Trophoblast cell (in vitro differentiated cells and primary cell): Measurements from ENCODE around the gene IQGAP1.
"Not testable (repeated sequence)": the region's sequence is repeated elsewhere in the genome, so short reads cannot be mapped to it uniquely, and the experiment has no call there.

Experiments
- DNase-seq, 2 donors: peaks; one replicate each; pipeline ENCODE4 v3.0.0-alpha.2; 2016
- H2AFZ ChIP-seq: 2 replicates; pipeline ENCODE4 v1.6.1; 2013; ENCODE audit warnings: low read length, moderate library complexity, mild to moderate bottlenecking; ENCODE audit not compliant: insufficient read depth, poor library complexity
- H2AK5ac ChIP-seq: 2 replicates; pipeline ENCODE4 v1.6.1; 2013; ENCODE audit warnings: mild to moderate bottlenecking, low read length
- H2BK120ac ChIP-seq: 2 replicates; pipeline ENCODE4 v1.6.1; 2013; ENCODE audit warnings: low read length, mild to moderate bottlenecking, moderate library complexity; ENCODE audit not compliant: insufficient read depth, poor library complexity
- H2BK12ac ChIP-seq: 2 replicates; pipeline ENCODE4 v1.6.1; 2013; ENCODE audit warnings: mild to moderate bottlenecking, low read length, moderate library complexity
- H2BK5ac ChIP-seq: 2 replicates; pipeline ENCODE4 v1.6.1; 2013; ENCODE audit warnings: low read length, low read depth, moderate library complexity, mild to moderate bottlenecking; ENCODE audit not compliant: poor library complexity
- H3K14ac ChIP-seq: 2 replicates; pipeline ENCODE4 v1.6.1; 2013; ENCODE audit warnings: mild to moderate bottlenecking, low read length
- H3K18ac ChIP-seq: 2 replicates; pipeline ENCODE4 v1.6.1; 2013; ENCODE audit warnings: mild to moderate bottlenecking, low read length
- H3K23ac ChIP-seq: 2 replicates; pipeline ENCODE4 v1.6.1; 2013; ENCODE audit warnings: low read length
- H3K27ac ChIP-seq: 2 replicates; pipeline ENCODE4 v1.5.1; 2013; ENCODE audit warnings: low read depth, mild to moderate bottlenecking, inconsistent platforms, low read length, moderate library complexity
- H3K27me3 ChIP-seq: 2 replicates; pipeline ENCODE4 v1.6.1; 2013; ENCODE audit warnings: inconsistent platforms, mild to moderate bottlenecking, low read length, moderate library complexity; ENCODE audit not compliant: insufficient read depth
- H3K36me3 ChIP-seq, 2 experiments: 1 replicate in 1 of 2; 2 replicates in 1 of 2; pipeline ENCODE4 v1.6.1; 2013; ENCODE audit warnings: low read length in 2 of 2, mild to moderate bottlenecking in 2 of 2, moderate library complexity in 1 of 2; ENCODE audit not compliant: insufficient read depth in 2 of 2, control insufficient read depth in 1 of 2
- H3K4ac ChIP-seq: 2 replicates; pipeline ENCODE4 v1.6.1; 2013; ENCODE audit warnings: low read depth, mild to moderate bottlenecking, low read length, moderate library complexity
- H3K4me1 ChIP-seq, 2 experiments: 1 replicate in 1 of 2; 2 replicates in 1 of 2; pipeline ENCODE4 v1.6.1; 2013; ENCODE audit warnings: low read length in 2 of 2, mild to moderate bottlenecking in 2 of 2, moderate library complexity in 1 of 2; ENCODE audit not compliant: insufficient read depth in 2 of 2, control insufficient read depth in 1 of 2
- H3K4me2 ChIP-seq: 2 replicates; pipeline ENCODE4 v1.6.1; 2013; ENCODE audit warnings: inconsistent platforms, mild to moderate bottlenecking, low read length, moderate library complexity
- H3K4me3 ChIP-seq: 2 replicates; pipeline ENCODE4 v1.5.1; 2013; ENCODE audit warnings: mild to moderate bottlenecking, low read depth, low read length, inconsistent platforms
- H3K79me1 ChIP-seq: one replicate; pipeline ENCODE4 v1.6.1; 2013; ENCODE audit warnings: low read length
- H3K79me2 ChIP-seq: 2 replicates; pipeline ENCODE4 v1.6.1; 2013; ENCODE audit warnings: low read length, mild to moderate bottlenecking; ENCODE audit not compliant: control insufficient read depth, insufficient read depth, poor library complexity
- H3K9ac ChIP-seq: 2 replicates; pipeline ENCODE4 v1.6.1; 2013; ENCODE audit warnings: mild to moderate bottlenecking, low read length
- H3K9me3 ChIP-seq: 2 replicates; pipeline ENCODE4 v1.6.1; 2013; ENCODE audit warnings: low read depth, mild to moderate bottlenecking, control low read depth, inconsistent platforms, low read length; ENCODE audit not compliant: insufficient read depth
- H4K12ac ChIP-seq: 2 replicates; pipeline ENCODE4 v1.6.1; 2013; ENCODE audit warnings: low read depth, mild to moderate bottlenecking, low read length, moderate library complexity
- H4K8ac ChIP-seq: 2 replicates; pipeline ENCODE4 v1.6.1; 2013; ENCODE audit warnings: low read depth, mild to moderate bottlenecking, low read length, moderate library complexity
- H4K91ac ChIP-seq: one replicate; pipeline ENCODE4 v1.6.1; 2013; ENCODE audit warnings: low read depth, mild to moderate bottlenecking, low read length, moderate library complexity
- WGBS: extraction: QIAGEN DNeasy Blood & Tissue Kit; methylation state at CpG from one replicate; pipeline ENCODE4 v1.1.7; 2013; ENCODE audit warnings: missing lambda C conversion rate; ENCODE audit not compliant: insufficient read length, insufficient coverage; ENCODE audit errors: extremely low coverage; 5-methylcytosine and 5-hydroxymethylcytosine counted together

Gene IQGAP1

GRCh38 chr15:90409587-90409986 is 21.5 kb downstream of the IQGAP1 start:
- not testable (repeated sequence) for DNase-seq, H2AFZ ChIP-seq, H3K4me2 ChIP-seq, H4K8ac ChIP-seq, H3K4me1 ChIP-seq, H3K23ac ChIP-seq, H3K79me2 ChIP-seq, H4K12ac ChIP-seq, H3K36me3 ChIP-seq, H3K4me3 ChIP-seq, H3K18ac ChIP-seq, H4K91ac ChIP-seq, H2AK5ac ChIP-seq, H3K9me3 ChIP-seq, H3K9ac ChIP-seq, H3K27me3 ChIP-seq, H2BK5ac ChIP-seq, H3K79me1 ChIP-seq, H3K14ac ChIP-seq, H2BK120ac ChIP-seq
- H3K4ac ChIP-seq = peak overlapping the region; percentile 93
- peak overlapping the region; percentile 49 for H2BK12ac ChIP-seq
- peak overlapping the region; percentile 46 for H3K27ac ChIP-seq
- WGBS = no CpG with 5 or more reads among the region's 3 CpGs

GRCh38 chr15:90410316-90410715 is 22.3 kb downstream of the IQGAP1 start:
- not testable (repeated sequence) for H3K18ac ChIP-seq, H2AK5ac ChIP-seq, H3K27me3 ChIP-seq, H3K36me3 ChIP-seq, H3K9me3 ChIP-seq, H2BK12ac ChIP-seq, H3K27ac ChIP-seq, H3K79me1 ChIP-seq, H4K8ac ChIP-seq, H2BK5ac ChIP-seq, H4K91ac ChIP-seq, H2AFZ ChIP-seq, H4K12ac ChIP-seq, H3K79me2 ChIP-seq, H3K4me3 ChIP-seq, DNase-seq, H3K9ac ChIP-seq, H3K14ac ChIP-seq, H3K4me2 ChIP-seq, H3K4ac ChIP-seq, H2BK120ac ChIP-seq, H3K4me1 ChIP-seq, H3K23ac ChIP-seq
- no CpG with 5 or more reads among the region's 4 CpGs for WGBS

- H2BK12ac ChIP-seq = peak overlapping the region; percentile 11
- no peak overlapping the region for H3K4me2 ChIP-seq
- H3K79me2 ChIP-seq = peaks cover 10% of the 10 kb centered on the region
- H3K4me3 ChIP-seq = no peak overlapping the region
- H3K4me1 ChIP-seq = peaks cover 5 to 13% of the 10 kb centered on the region in 2 experiments
- no CpG with 5 or more reads among the region's 2 CpGs for WGBS
- H3K14ac ChIP-seq = no peak overlapping the region
- no peak overlapping the region for H2AFZ ChIP-seq
- no peaks in the 10 kb centered on the region for H3K27me3 ChIP-seq
- no peak overlapping the region for H2BK120ac ChIP-seq
- no peak overlapping the region for H3K23ac ChIP-seq
- peaks cover 2 to 4% of the 10 kb centered on the region in 2 experiments for H3K36me3 ChIP-seq
- no peak overlapping the region for H4K8ac ChIP-seq
- no peak overlapping the region for H2AK5ac ChIP-seq
- H3K9me3 ChIP-seq = no peaks in the 10 kb centered on the region
- DNase-seq = no peak
- no peak overlapping the region for H4K91ac ChIP-seq
- no peak overlapping the region for H3K18ac ChIP-seq
- H2BK5ac ChIP-seq = peak overlapping the region; percentile 52
- no peak overlapping the region for H3K4ac ChIP-seq
- H3K27ac ChIP-seq = peak overlapping the region; percentile 90
- H4K12ac ChIP-seq = no peak overlapping the region
- peaks cover 14% of the 10 kb centered on the region for H3K79me1 ChIP-seq
- H3K9ac ChIP-seq = no peak overlapping the region
These were observed 23.1 kb downstream of the IQGAP1 start for GRCh38 chr15:90411176-90411575.

GRCh38 chr15:90412356-90413194 is 24.5 kb downstream of the IQGAP1 start:
- no peak overlapping the region for H3K9ac ChIP-seq

More at GRCh38 chr15:90412356-90413194, 24.5 kb downstream of the IQGAP1 start:
- Histone ChIP-seq H3K36me3 (peaks cover 2 to 4% of the 10 kb centered on the region in 2 experiments), H3K14ac (peak overlapping the region; percentile 28), H3K4me2 (peak overlapping the region; percentile 66), H3K27me3 (no peaks in the 10 kb centered on the region), H2BK120ac (peak overlapping the region; percentile 89), H3K4ac (no peak overlapping the region), H4K12ac (no peak overlapping the region), H3K23ac (no peak overlapping the region), H2AK5ac (no peak overlapping the region), H3K18ac (no peak overlapping the region), H2BK12ac (no peak overlapping the region), H3K79me2 (peaks cover 5% of the 10 kb centered on the region), H3K9me3 (no peaks in the 10 kb centered on the region), H3K4me3 (no peak overlapping the region), H4K8ac (no peak overlapping the region), H3K79me1 (peaks cover 14% of the 10 kb centered on the region), H2BK5ac (peak overlapping the region; percentile 95), H3K4me1 (peaks cover 5 to 10% of the 10 kb centered on the region in 2 experiments), H2AFZ (no peak overlapping the region), H3K27ac (peak overlapping the region; percentile 96), H4K91ac (peak overlapping the region; percentile 25)
- WGBS = no CpG with 5 or more reads among the region's 3 CpGs
- DNase-seq = peak; percentile 82 to 88
